NB4 (cell line): ENCODE data around the gene POTEB3.
"Not testable (repeated sequence)": the region's sequence is repeated elsewhere in the genome, so short reads cannot be mapped to it uniquely, and the experiment has no call there.

Experiments
- CTCF ChIP-seq: IDR thresholded peaks from one replicate; pipeline ENCODE4 v1.5.1; 2012; ENCODE audit warnings: low read depth, low read length
- MYC ChIP-seq: IDR thresholded peaks from 2 replicates; pipeline ENCODE4 v1.6.1; 2011; ENCODE audit warnings: low read depth, low read length
- POLR2A ChIP-seq: IDR thresholded peaks from 2 replicates; pipeline ENCODE4 v1.6.1; 2011; ENCODE audit warnings: mild to moderate bottlenecking; ENCODE audit not compliant: insufficient read length; ENCODE audit errors: extremely low read depth
- TF ChIP-seq, protein P1 (sequence below): IDR thresholded peaks from 2 replicates; pipeline ENCODE4 v1.6.1; 2011; ENCODE audit warnings: low read depth, low read length

DNA sequence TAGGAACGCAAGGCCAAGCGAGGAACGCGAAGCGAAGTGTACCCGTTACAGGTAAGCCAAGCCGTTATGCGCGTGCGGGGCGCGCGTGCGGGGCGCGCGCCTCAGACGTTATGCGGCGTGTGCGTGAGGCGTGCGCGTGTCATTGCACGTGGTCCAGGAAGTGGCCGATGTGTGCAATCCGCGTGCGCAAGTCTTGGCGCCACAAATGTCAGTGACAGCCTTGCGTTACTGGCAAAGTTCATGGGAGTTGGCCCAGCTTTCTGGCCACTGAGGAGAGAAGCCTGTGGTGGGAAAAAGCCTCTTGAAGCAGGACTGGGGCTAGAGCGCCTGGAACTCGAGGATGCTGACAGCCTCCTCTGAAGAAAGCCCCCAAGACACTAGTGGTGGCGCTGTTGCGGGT, at the start of gene POTEB3:
- TF ChIP-seq CTCF, POLR2A, MYC: not testable (repeated sequence)
- TF ChIP-seq, protein P1, sequence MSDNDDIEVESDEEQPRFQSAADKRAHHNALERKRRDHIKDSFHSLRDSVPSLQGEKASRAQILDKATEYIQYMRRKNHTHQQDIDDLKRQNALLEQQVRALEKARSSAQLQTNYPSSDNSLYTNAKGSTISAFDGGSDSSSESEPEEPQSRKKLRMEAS: not testable (repeated sequence)
